Daoy (cell line): ENCODE results near the gene SCUBE1. TPM values are rescaled to one million over a fixed set of nuclear protein-coding genes. Genes with fewer than 3 reads are reported as not detected.

ENCODE experiments used
- DNase-seq: peaks from one replicate; pipeline ENCODE4 v3.0.0-alpha.2; 2015; ENCODE audit warnings: low read depth
- total RNA-seq: library from RNA; depleted of rRNA; stranded (reverse); fragments of >200 nt; shearing (Covaris generic); gene quantifications from 2 replicates; pipeline ENCODE4 v1.2.3, GENCODE V29; 2014

SCUBE1 gene
- total RNA-seq, 1 experiment from 2014 or later: 1.4 TPM

- DNase-seq: no peak
Measured at GRCh38 chr22:43218786-43219185, 124.4 kb downstream of the SCUBE1 start.

GRCh38 chr22:43217285-43218030, 125.7 kb downstream of the SCUBE1 start:
- no peak for DNase-seq

GRCh38 chr22:43216738-43217137, 126.4 kb downstream of the SCUBE1 start:
- no peak for DNase-seq

GRCh38 chr22:43213962-43214361, 129.2 kb downstream of the SCUBE1 start:
- DNase-seq: no peak

- DNase-seq: no peak
Measured at GRCh38 chr22:43213051-43213450, 130.1 kb downstream of the SCUBE1 start.

- no peak for DNase-seq
Measured at GRCh38 chr22:43212434-43212952, 130.7 kb downstream of the SCUBE1 start.

GRCh38 chr22:43211941-43212433, 131.2 kb downstream of the SCUBE1 start:
- no peak for DNase-seq

GRCh38 chr22:43210631-43211515, 132.3 kb downstream of the SCUBE1 start:
- DNase-seq: no peak

- DNase-seq: no peak
Measured at GRCh38 chr22:43209971-43210370, 133.2 kb downstream of the SCUBE1 start.

- no peak for DNase-seq
Measured at GRCh38 chr22:43209523-43209890, 133.7 kb downstream of the SCUBE1 start.

- no peak for DNase-seq
Measured at GRCh38 chr22:43208703-43209522, 134.3 kb downstream of the SCUBE1 start.

GRCh38 chr22:43207849-43208702, 135.1 kb downstream of the SCUBE1 start:
- no peak for DNase-seq

GRCh38 chr22:43207386-43207785, 135.8 kb downstream of the SCUBE1 start:
- DNase-seq: no peak

- no peak for DNase-seq
Measured at GRCh38 chr22:43206509-43207161, 136.5 kb downstream of the SCUBE1 start.

- DNase-seq: no peak
Measured at GRCh38 chr22:43205748-43206508, 137.2 kb downstream of the SCUBE1 start.

GRCh38 chr22:43205261-43205691, 137.9 kb downstream of the SCUBE1 start:
- no peak for DNase-seq

- DNase-seq: no peak
Measured at GRCh38 chr22:43203471-43203981, 139.6 kb downstream of the SCUBE1 start.

- no peak for DNase-seq
Measured at GRCh38 chr22:43202756-43203410, 140.3 kb downstream of the SCUBE1 start.

- DNase-seq: no peak
Measured at GRCh38 chr22:43202326-43202725, 140.8 kb downstream of the SCUBE1 start.
